ENCODE measurements around the gene OR2C3.
"Not testable (repeated sequence)": the region's sequence is repeated elsewhere in the genome, so short reads cannot be mapped to it uniquely, and the experiment has no call there.

OR2C3 gene

DNA sequence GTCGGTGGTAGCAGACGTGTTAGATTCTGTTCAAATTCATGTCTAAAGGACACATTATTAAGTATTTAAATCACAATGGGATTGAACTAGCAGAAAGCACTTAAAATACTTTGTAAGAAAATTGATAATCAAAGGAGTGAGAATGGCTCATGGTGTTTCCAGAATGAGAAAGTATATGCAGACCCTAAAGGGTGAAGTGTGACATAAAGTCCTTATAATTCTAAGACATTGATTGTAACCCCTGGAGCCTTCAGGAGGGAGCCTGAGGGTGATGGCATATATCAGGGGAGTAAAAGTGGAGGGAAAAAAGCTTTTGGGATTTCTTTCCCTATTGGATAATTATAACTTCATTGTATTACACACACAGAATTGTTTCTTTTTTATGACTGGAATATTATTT is at the start of gene OR2C3:
Gene OR2C3, minus strand, starts transcription at position 101 of the 400 bp plus-strand sequence. CDS start 3,929 bp downstream, outside the sequence.
- DNase-seq (ENCODE audit: low spot score) = no peak

DNA sequence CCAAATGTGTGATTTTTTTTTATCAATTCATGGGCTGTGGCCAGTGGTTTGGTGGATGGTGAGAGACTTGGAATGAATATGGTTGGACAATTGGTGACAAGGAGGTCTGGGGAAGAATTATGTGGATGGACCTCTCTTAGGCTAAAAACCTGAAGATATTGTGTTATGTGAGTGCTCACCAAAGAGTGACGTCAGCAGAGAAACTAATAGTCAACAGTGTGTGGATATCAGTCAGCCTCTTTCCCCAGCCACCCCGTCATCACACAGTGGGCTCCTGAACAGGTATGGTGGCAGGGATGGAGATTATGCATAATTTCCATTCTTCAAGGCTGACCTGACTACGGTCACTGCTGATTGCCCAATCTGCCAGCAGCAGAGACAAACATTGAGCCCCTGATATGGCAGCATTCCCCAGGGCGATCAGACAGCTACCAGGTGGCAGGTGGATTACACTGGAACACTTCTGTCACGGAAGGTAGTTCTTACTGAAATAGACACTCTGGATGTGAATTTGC is 42.8 kb upstream of the OR2C3 start:
- no peak for DNase-seq (ENCODE audit: low spot score)

DNA sequence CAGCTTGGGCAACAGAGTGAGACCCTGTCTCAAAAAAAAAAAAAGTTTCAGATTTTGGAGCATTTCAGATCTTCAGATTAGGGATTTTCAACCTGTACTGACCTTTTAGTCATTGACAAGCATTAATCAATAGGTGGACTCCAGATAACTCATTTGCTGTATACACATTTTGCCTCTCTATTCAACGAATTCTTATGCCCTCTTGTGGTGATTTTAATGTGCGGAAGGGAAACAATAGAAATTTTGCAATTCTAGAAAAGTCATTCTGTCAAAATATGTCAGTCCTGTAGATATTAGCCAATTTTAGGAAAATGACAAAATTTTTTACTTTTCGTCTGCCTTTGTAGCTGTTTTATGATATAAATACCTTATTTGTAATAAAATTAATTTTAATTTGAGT is 40.3 kb upstream of the OR2C3 start:
- no peak for DNase-seq (ENCODE audit: low spot score)

DNA sequence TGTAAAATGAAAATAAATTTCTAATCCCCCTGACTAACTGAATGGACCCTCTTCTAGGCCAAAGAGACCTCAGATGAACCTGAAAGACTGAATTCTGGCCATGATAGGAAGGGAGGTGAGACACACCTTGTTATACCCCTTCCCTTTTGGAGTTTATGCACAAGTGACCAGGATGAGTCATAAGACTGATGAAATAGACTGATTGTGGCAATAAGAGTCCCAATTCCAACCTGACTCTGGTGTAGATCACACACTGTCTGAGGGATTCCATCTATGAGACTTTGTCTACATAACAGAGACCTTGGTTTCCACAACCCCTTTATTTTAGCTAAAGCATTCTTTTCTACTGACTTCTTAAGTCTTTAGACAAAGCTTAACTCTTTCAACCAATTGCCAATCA is 38.4 kb upstream of the OR2C3 start:
- no peak for DNase-seq (ENCODE audit: low spot score)

DNA sequence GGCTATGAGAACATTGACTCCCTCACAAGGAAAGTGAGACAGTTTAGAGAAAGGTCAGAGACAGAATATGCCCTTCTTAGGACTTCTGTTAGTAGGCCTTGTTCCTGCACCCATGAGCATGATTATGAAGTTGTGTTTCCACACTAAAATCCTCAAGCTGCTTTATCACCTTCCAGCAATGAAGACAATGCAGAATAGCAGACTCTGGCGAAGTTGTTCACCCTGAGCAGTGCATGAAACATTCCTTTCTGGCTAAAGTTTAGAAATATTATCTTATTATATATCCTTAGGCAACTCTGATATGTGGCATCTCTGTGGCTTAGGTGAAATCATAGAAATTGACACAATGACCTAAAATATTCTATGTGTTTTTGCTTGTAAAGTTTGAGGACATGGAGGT is 38.0 kb upstream of the OR2C3 start:
- no peak for DNase-seq (ENCODE audit: low spot score)

DNA sequence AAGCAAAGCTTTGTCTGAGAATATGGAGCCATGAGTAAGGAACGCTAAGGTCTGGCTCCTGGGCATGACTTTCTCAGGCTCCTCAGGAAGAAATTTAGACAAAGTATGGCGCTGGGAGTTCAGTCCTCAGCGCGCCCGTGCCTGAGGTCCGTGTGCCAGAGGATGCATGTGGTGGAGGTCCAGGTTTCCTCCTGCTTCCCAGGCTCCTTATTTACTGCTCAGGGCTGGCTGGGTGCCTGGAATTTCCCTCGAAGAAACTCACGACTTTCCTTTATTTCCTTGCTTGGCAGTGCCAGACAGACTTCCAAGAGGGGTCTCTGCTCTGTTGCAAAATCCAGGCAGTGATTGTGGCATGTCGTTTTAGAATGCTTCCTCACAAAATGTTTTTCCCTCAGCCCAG is 26.0 kb upstream of the OR2C3 start:
- no peak for DNase-seq (ENCODE audit: low spot score)

DNA sequence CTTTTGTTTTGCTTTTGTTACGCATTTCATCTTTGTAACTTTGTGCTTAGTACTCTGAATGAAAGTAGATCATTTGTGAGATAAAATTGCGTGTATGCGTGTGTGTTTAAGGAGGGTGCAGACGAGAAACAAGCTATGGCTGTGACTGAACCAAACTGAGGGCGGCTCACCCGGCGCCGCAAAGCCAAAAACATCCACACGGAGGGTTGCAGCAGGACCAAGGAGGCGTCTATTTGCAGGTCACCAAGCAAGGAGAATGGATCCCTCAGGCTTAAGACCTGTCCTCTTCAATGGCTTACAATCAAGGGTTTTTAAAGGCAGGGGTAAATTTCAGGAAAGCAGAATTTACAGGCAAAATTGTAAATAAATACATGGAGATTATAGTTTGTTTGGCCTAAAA is 25.5 kb upstream of the OR2C3 start:
- DNase-seq (ENCODE audit: low spot score) = no peak

DNA sequence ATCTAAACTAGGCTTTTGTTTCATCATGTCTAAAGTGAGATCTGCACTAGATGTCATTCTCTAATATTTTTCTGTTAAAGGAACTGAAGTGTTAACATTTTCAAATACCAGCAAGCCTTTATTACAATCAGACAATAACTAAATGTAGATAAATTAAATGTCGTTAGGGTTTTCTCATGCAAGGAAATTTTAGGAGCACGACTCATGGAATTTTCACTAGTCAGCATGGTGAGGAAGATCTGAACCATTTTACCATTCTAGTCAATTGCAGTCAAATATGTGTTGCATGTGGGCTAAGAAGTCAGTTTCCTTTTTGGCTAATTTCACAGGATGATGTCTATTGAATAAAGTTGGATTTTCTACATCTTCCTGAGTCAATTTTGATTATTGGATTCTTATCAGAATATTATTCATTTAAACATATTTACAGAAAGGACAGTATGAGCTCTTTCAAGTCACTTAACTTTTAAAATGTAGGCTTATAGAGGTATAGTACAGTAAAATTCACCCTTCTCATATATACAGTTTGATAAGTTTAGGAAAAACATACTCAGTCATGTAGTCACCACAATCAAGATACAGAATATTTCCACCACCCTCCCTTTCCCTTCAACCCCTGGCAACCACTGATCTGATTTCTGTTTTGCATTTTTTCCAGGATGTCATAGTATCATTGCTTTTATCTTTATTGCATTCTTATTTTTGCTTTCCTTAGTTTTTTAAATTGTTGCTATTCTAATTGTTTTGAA is 21.9 kb upstream of the OR2C3 start:
- DNase-seq (ENCODE audit: low spot score) = no peak

DNA sequence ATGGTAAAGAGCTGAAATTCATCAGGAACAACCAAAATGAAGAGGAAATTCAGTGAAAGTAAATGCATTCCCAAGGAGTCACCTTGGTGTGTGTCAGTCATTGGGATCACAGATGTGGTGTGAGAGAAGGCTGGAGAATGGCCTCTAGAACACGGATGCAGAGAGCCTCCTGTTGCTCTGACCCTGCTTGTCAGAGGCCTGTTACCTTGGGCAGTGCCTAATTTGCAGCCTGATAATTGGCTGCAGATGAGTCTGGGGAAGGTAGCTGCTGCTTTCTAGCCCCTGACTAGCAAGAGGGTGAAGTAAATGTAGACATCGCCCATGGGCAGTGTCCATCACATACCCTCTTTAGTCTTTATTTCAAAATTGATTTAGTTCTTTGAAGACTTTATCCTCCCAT is 16.0 kb upstream of the OR2C3 start:
- no peak for DNase-seq (ENCODE audit: low spot score)

DNA sequence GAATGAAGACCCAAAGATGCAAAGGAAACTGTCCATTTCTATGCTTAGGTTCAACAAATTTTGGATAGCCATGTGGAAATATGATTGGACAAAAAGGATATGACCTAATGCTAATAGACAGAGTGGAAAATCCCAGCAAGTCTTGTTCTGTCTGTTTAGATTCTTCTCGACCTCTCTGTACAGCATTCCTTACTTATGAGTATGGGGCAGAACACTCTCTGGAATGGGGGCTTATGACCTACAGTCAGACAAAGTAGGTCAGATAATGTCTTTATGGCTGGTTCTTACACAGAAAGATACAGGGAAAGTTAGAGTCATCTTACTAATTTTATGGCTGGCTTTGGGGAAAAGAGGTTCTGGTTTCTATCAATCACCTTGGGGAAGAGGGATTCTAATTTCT is 15.5 kb upstream of the OR2C3 start:
- DNase-seq (ENCODE audit: low spot score) = no peak

DNA sequence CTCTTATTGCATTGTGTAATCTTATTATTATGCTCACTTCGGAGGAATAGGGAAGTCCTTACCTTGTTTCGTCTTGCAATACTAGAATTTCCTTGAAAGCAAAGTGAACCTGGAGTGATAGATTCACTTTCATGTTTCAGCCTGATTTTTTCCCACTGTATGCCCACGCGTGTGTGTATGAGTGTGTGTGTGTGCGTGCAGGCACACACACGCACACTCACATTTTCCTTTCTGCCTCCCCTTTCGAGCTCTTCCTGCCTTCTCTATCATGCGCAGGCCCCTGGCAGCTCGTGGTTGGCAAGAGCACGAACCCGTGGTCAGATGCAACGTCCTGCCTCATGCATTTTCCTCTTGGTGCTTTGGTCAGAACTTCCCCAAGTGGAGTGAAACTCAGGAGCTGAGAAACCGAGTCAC is 12.5 kb upstream of the OR2C3 start, which contains the start of gene GCSAML:
Gene GCSAML, plus strand, starts transcription at position 366 of the 414 bp plus-strand sequence. CDS start 58 bp downstream, outside the sequence.
- no peak for DNase-seq (ENCODE audit: low spot score)

DNA sequence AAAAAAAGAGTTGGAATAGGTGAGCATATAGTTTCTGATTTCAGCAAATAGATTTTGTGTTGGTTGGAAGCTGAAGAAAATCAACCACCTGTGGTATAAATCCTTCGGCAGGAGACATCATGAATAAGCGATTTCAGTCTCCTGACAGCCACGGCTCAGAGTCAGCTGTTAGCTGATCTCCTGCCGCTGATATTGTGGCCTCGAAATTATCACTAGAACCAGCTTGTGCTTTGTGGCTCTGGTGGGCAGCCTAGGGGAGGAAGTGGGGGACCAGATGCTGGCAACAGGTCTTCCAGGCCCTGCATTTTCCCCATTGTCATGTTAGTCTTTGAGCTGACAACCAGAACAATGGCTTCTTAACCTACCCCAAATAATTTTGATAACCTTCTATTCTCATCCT is 11.9 kb upstream of the OR2C3 start:
- peak; percentile 18 for DNase-seq (ENCODE audit: low spot score)

DNA sequence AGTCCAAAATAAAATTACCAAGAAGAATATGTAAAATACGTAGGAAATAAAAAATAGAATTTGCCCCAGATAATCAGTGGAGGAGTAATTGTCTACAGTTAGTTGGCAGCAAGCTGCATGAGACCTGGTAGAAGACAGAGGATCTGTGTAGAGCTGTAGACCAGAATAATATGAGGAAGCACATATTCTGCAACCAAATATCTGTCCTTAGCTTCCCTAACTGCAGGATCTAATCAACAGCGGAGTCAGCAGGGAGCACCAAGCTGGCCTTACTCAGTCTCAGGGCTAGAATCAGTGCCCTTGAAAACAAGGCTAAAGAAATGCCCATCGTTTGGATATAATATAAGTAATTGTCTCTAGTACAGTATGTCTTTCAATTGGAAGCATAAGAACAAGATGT is 6.6 kb upstream of the OR2C3 start:
- no peak for DNase-seq (ENCODE audit: low spot score)

DNA sequence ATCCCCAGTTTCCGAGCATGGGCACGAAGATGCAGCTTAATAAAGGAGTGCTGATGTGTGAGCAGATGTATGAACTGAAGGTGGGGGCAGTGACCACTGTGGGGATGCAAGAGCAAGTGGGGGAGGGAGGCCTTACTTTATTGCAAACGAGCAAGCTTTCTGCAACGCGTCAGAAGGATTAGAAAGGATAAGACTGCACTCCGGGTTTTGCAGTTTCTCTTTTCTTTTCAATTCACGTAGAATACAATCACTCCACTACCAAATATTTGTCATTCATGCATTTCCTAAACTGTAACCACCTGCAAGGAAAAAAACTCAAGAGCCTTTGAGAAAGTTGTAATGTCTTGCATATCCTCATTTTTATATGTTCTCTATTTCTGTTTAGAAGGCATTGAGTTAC is 4.3 kb upstream of the OR2C3 start:
- DNase-seq (ENCODE audit: low spot score) = no peak

DNA sequence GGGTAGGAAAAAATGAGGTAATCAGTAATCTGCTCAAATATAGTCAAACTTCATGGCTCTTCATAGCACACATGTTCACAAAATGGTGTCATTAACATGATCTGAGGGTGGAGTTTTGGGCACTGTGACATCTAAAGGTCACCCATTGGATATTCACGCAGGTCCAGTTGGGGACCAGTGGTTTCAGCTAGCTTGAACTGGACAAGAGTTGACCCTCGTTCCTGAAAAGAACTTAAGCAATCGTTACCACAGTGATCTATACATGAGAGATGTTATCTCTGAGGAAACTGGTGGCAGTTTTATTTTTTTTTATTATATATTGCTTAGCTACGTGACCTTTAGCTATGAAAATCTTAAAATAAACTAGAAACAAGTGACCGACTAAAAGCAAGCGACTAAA is 3.0 kb upstream of the OR2C3 start:
- no peak for DNase-seq (ENCODE audit: low spot score)

DNA sequence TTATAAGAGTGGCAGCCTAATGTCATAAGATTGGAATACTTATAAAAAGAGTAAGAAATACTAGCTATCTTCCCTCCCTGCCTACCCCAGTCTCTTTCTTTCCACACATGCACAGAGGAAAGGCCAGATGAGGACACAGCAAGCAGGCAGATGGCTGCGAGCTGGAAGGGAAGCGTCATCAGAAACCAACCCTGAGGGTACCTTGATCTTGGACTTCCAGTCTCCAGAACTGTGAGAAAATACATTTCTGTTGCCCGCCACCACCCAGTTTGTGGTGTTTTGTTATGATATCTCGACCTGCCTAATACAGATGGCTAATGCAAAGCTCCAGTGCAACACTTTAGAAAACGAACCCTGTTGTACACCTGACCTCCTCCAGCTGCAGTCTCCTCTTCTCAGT is 2.3 kb upstream of the OR2C3 start:
- no peak for DNase-seq (ENCODE audit: low spot score)

DNA sequence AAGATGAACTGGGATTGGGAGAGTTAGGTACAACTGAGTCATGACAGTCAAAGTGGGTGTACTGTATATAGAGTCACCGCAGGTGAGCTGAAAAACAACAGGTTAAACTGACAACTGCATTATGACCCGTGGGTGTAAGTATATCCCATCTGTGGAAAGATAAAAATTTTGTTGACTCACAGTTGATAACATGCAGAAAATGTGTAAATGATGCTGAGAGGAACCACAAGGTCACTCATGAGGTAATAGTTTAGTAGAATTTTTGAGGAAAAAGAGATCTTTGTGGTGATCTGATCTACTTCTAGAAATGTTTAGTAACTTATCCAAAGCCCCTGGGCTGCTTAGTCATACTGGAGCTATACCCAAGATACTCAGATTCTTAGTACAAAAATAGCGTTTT is 838 bp downstream of the OR2C3 start:
- DNase-seq (ENCODE audit: low spot score) = no peak

DNA sequence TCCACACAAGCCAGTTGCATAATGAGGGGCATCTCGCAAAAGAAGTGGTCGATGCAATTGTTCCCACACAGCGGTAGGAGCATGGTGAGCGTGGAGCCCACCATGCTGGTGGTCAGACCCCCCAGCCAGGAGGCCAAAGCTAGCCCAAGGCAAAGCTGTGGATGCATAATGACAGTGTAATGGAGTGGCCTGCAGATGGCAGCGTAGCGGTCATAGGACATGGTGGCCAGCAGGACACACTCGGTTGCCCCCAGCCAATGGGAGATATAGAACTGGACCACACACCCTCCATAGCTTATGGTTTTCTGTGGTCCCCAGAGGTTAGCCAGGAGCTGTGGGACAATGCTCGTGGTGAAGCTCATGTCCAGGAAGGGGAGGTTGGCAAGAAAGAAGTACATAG is 4.3 kb downstream of the OR2C3 start:
- no peak for DNase-seq (ENCODE audit: low spot score)

DNA sequence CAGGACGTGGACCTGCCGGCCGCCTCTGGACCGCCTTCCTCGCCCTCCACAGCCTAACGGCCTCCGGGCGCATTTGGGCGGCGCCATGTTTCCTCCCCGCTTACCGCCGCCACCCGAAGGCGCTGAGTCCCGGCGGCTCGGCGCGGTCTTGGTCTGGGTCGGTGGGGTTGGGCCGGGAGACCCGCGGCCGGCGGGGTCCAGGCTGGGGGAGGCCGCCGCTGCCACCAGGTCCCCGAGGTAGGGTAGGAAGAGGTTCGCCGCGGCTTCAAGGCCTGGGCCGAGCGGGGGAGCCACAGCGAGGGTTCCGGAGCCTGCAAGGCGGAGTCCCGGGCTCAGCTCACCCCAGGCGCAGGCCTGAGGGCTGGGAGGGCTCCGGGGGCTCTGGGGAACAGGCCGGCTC is 5.5 kb downstream of the OR2C3 start:
- DNase-seq (ENCODE audit: low spot score) = no peak

DNA sequence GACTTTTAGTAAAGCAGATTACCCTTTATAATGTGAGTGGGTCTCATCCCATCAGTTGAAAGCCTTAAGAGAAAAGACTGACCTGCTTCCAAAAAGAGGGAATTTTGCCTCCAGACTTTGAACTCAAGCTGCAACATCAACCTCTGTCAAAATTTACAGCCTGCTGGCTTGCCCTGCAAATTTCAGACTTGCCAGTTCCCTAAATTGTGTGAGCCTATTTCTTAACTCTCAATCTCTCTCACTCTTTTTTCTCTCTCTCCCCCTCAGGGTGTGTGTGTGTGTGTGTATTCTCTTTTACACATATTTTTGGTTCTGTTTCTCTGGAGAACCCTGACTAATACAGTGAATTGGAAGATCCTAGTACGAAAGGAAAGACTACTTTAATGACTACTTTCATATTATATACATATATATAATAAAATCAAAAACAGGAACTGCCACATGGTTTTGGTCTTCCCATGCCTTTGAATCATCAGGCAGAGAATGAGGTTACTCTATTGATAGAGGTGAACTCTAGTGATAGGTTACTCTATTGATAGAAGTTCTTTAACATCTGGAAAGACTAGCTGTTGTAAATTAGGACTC is 6.4 kb downstream of the OR2C3 start:
- no peak for DNase-seq (ENCODE audit: low spot score)

DNA sequence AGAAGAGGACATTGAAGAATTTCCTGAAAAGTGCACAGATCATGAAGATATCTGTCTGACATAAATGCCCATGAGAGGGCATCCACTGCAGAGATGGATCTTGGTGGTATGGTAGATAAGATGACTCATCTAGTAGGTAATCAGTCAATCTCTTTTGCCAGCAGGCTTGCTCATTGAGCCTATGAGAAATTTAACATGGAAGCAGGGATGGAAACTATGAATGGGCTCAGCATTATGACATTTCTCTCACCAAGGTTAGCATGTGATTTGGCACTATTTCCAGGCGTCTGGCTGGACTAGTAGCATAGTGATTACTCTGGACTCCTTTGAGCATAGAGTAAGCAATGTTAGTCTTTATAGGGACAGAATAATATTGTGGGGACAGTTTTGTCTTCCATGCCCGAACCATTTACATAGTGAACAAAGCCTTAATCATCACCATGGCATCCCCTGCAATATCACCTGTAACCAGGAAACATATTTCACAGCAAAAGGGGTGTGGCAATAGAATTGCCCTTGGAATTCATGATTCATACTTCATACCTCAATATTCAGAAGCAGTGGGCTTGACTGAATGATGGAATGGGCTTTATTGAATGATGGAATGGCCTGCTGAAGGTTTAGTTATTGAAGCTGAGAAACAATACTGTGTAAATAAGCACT is 7.3 kb downstream of the OR2C3 start:
- no peak for DNase-seq (ENCODE audit: low spot score)

DNA sequence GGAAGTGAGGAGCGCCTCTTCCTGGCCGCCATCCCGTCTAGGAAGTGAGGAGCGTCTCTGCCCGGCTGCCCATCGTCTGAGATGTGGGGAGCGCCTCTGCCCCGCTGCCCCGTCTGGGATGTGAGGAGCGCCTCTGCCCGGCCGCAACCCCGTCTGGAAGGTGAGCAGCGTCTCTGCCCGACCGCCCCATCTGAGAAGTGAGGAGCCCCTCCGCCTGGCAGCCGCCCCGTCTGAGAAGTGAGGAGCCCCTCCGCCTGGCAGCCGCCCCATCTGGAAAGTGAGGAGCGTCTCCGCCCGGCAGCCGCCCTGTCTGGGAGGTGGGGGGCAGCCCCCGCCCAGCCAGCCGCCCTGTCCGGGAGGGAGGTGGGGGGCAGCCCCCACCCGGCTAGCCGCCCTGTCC is 14.4 kb downstream of the OR2C3 start:
- DNase-seq (ENCODE audit: low spot score) = not testable (repeated sequence)

DNA sequence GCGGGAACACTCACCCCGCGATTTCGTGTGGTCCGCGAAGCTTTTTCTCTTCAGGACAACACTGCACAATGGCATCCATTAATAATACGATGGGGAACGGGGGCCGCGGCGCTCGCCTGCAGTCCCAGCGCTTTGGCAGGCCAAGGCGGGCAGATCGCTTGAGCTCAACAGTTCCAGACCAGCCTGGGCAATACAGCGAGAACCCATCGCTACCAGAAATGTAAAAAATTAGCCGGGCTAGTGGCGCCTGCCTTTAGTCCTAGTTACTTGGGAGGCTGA is 17.7 kb downstream of the OR2C3 start:
- DNase-seq (ENCODE audit: low spot score) = no peak

Measured in iPS-NIHi11 (cell line).